WTC11 (cell line): Measurements from ENCODE around the gene CHPF2.

Experiments
- ATF3 ChIP-seq: sonication (generic); formaldehyde crosslinking; conservative IDR thresholded peaks from 2 replicates; pipeline ENCODE4 v1.8.1; 2022; ENCODE audit warnings: mild to moderate bottlenecking, missing genetic modification reagents
- CTCF ChIP-seq: fragments of 200-600 bp; IDR thresholded peaks from 2 replicates; pipeline ENCODE4 v1.8.0; 2022; ENCODE audit warnings: antibody characterized with exemption
- JUN ChIP-seq: sonication (generic); formaldehyde crosslinking; IDR thresholded peaks from 2 replicates; pipeline ENCODE4 v1.8.0; 2023; ENCODE audit warnings: mild to moderate bottlenecking, missing genetic modification reagents
- MLX ChIP-seq: sonication (generic); formaldehyde crosslinking; IDR thresholded peaks from 2 replicates; pipeline ENCODE4 v1.8.1; 2023; ENCODE audit warnings: mild to moderate bottlenecking, missing genetic modification reagents, moderate library complexity
- NR1H2 ChIP-seq: sonication (generic); formaldehyde crosslinking; IDR thresholded peaks from 2 replicates; pipeline ENCODE4 v1.9.0; 2021; ENCODE audit warnings: mild to moderate bottlenecking, moderate library complexity, missing genetic modification reagents
- NR3C1 ChIP-seq: sonication (generic); formaldehyde crosslinking; conservative IDR thresholded peaks from 2 replicates; pipeline ENCODE4 v1.8.1; 2023; ENCODE audit warnings: low read depth, mild to moderate bottlenecking, missing genetic modification reagents
- SP1 ChIP-seq: sonication (generic); formaldehyde crosslinking; conservative IDR thresholded peaks from 2 replicates; pipeline ENCODE4 v1.8.1; 2022; ENCODE audit warnings: missing genetic modification reagents
- USF2 ChIP-seq: sonication (generic); formaldehyde crosslinking; IDR thresholded peaks from 2 replicates; pipeline ENCODE4 v1.8.1; 2023; ENCODE audit warnings: mild to moderate bottlenecking, missing genetic modification reagents, moderate library complexity

- TF ChIP-seq NR1H2 (no peak), JUN (CRISPR knock-in tag) (no peak), MLX (CRISPR knock-in tag) (no peak), SP1 (CRISPR knock-in tag) (no peak), CTCF (no peak), ATF3 (CRISPR knock-in tag) (no peak), NR3C1 (no peak), USF2 (CRISPR knock-in tag) (no peak)
Observed at GRCh38 chr7:151260883-151261282, 28.6 kb downstream of the CHPF2 start.
